Adrenal gland (tissue), 12 donors: ENCODE data around the gene MACROD2. TPM values are rescaled to one million over a fixed set of nuclear protein-coding genes. Genes with fewer than 3 reads are reported as not detected.

Source experiments
- DNase-seq, 7 donors: peaks; one replicate each; pipeline ENCODE4 v3.0.0-alpha.2; 2019 to 2020
- H3K27ac ChIP-seq, 5 donors: fragments of 200-600 bp; sonication (generic) in 4 of 5; 1 replicate in 3 of 5; 2 replicates in 2 of 5; pipeline versions ENCODE4 v1.5.1 to v1.8.0; 2016 to 2020; ENCODE audit warnings: mild to moderate bottlenecking in 1 of 5
- H3K27me3 ChIP-seq: fragments of 200-600 bp; 2 replicates; pipeline ENCODE4 v1.8.0; 2021
- H3K36me3 ChIP-seq, 2 donors: fragments of 200-600 bp; replicated peaks in 1 of 2; 1 replicate in 1 of 2; 2 replicates in 1 of 2; pipeline versions ENCODE4 v1.5.1 to v1.8.0; 2018 to 2022
- H3K4me1 ChIP-seq, 2 donors: fragments of 200-600 bp; replicated peaks in 1 of 2; 1 replicate in 1 of 2; 2 replicates in 1 of 2; pipeline versions ENCODE4 v1.5.1 to v1.8.0; 2018 to 2021
- H3K4me3 ChIP-seq, 4 donors: fragments of 200-600 bp; sonication (generic) in 3 of 4; one replicate each; pipeline ENCODE4 v1.5.1; 2016 to 2018
- H3K9me3 ChIP-seq, 3 donors: fragments of 200-600 bp; sonication (generic) in 1 of 3; replicated peaks in 1 of 3; 1 replicate in 2 of 3; 2 replicates in 1 of 3; pipeline versions ENCODE4 v1.5.1 to v1.8.0; 2016 to 2021
- POLR2A ChIP-seq, 2 donors: fragments of 450-650 bp; IDR thresholded peaks; one replicate each; pipeline ENCODE4 v1.6.1; 2017; ENCODE audit warnings: antibody characterized with exemption in 2 of 2, mild to moderate bottlenecking in 2 of 2, moderate library complexity in 1 of 2
- WGBS, 4 donors: extraction: QIAGEN DNeasy Blood & Tissue Kit in 2 of 4; methylation state at CpG; one replicate each; pipeline versions ENCODE4 v1.1.5 to v1.1.7; 2013 to 2017; 5-methylcytosine and 5-hydroxymethylcytosine counted together
- intact Hi-C, 2 donors: fragments of 100-400 bp; cut with DNase I; formaldehyde crosslinking; loops; one replicate each; pipeline versions ENCODE4 v1.14.1 to v1.15.0; 2022 to 2023
- polyA plus RNA-seq, 3 donors: library from polyadenylated mRNA; stranded (reverse); fragments of 200-250 nt in 2 of 3; fragments of 350-450 nt in 1 of 3; fragmentation: Illumina TruSeq in 1 of 3; extraction: RNeasy Lipid Tissue Mini Kit (QIAGEN cat#74804) in 1 of 3; gene quantifications; one replicate each; pipeline ENCODE4 v1.2.3, GENCODE V29; 2013 to 2014
- total RNA-seq, 9 donors: library from RNA; depleted of rRNA in 4 of 9; stranded (reverse); fragments of >200 nt in 4 of 9; fragments of 120-200 nt in 1 of 9; fragmentation: NEBNext Ultra II Directional in 1 of 9; extraction: Animal tissue kit (Norgen Biotek cat#: 25700) in 1 of 9; gene quantifications; one replicate each; pipeline versions ENCODE4 v1.1.0 to v1.2.4, GENCODE V29; 2013 to 2023
- TF ChIP-seq, protein P1 (sequence below), 6 experiments: fragments of 450-650 bp in 4 of 6; fragments of 200-600 bp in 2 of 6; sonication (generic) in 1 of 6; IDR thresholded peaks; 1 replicate in 5 of 6; 2 replicates in 1 of 6; pipeline versions ENCODE4 v1.5.1 to v1.8.0; 2016 to 2021; ENCODE audit warnings: antibody characterized with exemption in 6 of 6, mild to moderate bottlenecking in 2 of 6, moderate library complexity in 1 of 6
- donor health status: healthy with polysubstance abuse.
- donor health status: Bipolar disorder and iron deficiency.
- donor health status: DM: yes; HTN: yes; CAD: no.
- donor health status: DM: no; HTN: no; CAD: no.
- donor health status: DM: no; HTN: no; CAD: no.
- donor health status: DM: yes; HTN: yes; CAD: no.

MACROD2 gene
- total and polyA plus RNA-seq, 12 donors, result 1.1 to 21.2 (median 6.4) TPM

DNA sequence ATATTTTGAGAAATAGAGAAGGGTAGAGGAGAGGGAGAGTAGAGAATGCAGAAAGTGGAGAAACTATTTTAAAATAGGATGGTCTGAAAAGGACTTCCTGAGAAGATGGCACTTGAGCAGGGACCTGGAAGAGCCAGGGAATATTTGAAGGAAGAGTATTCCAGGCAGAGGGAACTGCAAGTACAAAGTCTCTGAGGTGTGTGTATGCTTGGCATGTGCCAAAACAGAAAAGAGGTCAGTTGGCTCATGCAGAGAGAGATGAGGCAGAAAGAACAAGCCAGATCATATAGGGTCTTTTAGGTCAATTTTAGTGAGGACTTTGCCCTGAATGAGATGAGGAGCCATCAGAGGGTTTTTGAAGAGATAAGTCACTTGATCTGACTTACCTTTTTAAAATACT lies 196.2 kb downstream of the MACROD2 start:
- Histone ChIP-seq H3K27ac (no peak overlapping the region), H3K36me3 (no peaks in the 10 kb centered on the region), H3K4me1 (no peaks in the 10 kb centered on the region), H3K9me3 (no peaks in the 10 kb centered on the region), H3K4me3 (no peak overlapping the region), H3K27me3 (no peaks in the 10 kb centered on the region)
- no peak for DNase-seq
- TF ChIP-seq POLR2A (IDR thresholded peaks at IDR 0.05), result no peak
- TF ChIP-seq, protein P1, sequence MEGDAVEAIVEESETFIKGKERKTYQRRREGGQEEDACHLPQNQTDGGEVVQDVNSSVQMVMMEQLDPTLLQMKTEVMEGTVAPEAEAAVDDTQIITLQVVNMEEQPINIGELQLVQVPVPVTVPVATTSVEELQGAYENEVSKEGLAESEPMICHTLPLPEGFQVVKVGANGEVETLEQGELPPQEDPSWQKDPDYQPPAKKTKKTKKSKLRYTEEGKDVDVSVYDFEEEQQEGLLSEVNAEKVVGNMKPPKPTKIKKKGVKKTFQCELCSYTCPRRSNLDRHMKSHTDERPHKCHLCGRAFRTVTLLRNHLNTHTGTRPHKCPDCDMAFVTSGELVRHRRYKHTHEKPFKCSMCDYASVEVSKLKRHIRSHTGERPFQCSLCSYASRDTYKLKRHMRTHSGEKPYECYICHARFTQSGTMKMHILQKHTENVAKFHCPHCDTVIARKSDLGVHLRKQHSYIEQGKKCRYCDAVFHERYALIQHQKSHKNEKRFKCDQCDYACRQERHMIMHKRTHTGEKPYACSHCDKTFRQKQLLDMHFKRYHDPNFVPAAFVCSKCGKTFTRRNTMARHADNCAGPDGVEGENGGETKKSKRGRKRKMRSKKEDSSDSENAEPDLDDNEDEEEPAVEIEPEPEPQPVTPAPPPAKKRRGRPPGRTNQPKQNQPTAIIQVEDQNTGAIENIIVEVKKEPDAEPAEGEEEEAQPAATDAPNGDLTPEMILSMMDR (IDR thresholded peaks at IDR 0.05), result no peak
- intact Hi-C loops, result no loop called here

DNA sequence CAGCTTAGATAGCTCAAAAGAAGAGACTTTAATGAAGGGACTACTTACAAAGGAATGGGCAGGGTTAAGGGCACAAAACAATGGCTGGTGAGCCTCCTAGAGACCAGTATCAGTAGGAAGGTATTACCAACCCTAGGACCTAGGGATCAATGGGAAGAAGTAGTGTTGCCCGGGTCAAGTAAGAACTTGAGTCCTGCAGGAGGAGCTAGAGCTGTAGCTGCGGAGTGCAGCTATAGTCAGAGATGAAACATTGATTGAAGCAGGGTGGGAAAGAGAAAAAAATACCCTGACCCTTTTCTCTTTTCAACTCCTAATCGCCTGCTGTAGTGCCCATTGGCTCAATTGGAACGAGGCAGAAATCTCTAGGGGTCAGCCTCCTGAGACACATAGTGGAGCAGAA lies 198.1 kb downstream of the MACROD2 start:
- no peaks in the 10 kb centered on the region for H3K36me3 ChIP-seq
- 88 to 93% (median 89%) methylated on average over 4 of the region's 4 CpGs for WGBS, 4 donors
- H3K27me3 ChIP-seq, result no peaks in the 10 kb centered on the region
- intact Hi-C loops, result no loop called here
- no peak overlapping the region for H3K4me3 ChIP-seq
- no peak for TF ChIP-seq POLR2A (IDR thresholded peaks at IDR 0.05)
- TF ChIP-seq, protein P1 (IDR thresholded peaks at IDR 0.05), result no peak
- H3K27ac ChIP-seq, result no peak overlapping the region
- H3K4me1 ChIP-seq, result no peaks in the 10 kb centered on the region
- DNase-seq, result no peak
- no peaks in the 10 kb centered on the region for H3K9me3 ChIP-seq

DNA sequence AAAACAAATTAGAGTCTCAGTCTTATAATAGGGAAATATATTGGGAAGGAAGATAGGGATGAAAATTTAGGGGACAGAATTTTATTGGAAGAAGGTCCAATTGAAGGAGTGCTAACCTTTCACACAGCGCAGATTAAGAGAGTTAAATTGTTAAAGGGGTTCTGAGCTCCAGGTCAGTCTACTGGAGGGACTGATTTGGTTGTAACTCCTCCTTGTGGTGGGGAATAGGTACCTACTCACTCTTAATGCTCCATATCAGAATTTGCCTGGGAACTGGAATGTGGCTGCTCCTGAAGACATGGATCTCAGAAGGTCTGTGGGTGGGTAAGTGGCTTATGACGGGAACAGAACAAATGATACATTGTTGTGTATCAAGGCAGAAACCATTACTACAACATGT lies 198.6 kb downstream of the MACROD2 start:
- no peak for DNase-seq
- Histone ChIP-seq H3K27me3 (no peaks in the 10 kb centered on the region), H3K4me1 (no peaks in the 10 kb centered on the region), H3K27ac (no peak overlapping the region), H3K36me3 (no peaks in the 10 kb centered on the region), H3K4me3 (no peak overlapping the region), H3K9me3 (no peaks in the 10 kb centered on the region)
- WGBS, 4 donors, result 84 to 100% (median 96%) methylated on average over 2 of the region's 2 CpGs
- TF ChIP-seq POLR2A (IDR thresholded peaks at IDR 0.05), result no peak
- TF ChIP-seq, protein P1 (IDR thresholded peaks at IDR 0.05), result no peak
- intact Hi-C loops, result no loop called here

DNA sequence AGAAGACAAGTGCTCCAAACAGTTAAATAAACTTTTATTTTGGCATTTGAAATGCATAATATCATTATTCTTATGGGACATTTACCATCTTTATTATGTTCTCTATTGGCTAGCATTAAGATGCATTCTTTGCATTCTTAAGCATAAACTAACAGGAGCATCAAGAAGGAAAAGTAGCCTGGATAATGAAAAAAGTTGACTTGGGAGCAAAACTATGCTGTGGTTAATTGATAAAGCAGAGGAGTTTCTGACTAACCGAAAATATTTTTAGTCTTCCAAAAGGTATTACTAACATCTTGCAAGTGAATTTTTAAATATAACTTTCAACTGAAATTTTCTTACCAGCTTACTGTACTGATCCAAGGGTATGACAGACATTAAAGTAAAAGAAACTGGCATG lies 201.8 kb downstream of the MACROD2 start:
- WGBS, 4 donors, result 74 to 89% (median 89%) methylated on average over 1 of the region's 1 CpG
- H3K36me3 ChIP-seq, result no peaks in the 10 kb centered on the region
- TF ChIP-seq, protein P1 (IDR thresholded peaks at IDR 0.05), result no peak
- TF ChIP-seq POLR2A (IDR thresholded peaks at IDR 0.05), result no peak
- no peaks in the 10 kb centered on the region for H3K27me3 ChIP-seq
- no peaks in the 10 kb centered on the region for H3K4me1 ChIP-seq
- H3K27ac ChIP-seq, result no peak overlapping the region
- no peak overlapping the region for H3K4me3 ChIP-seq
- intact Hi-C loops, result no loop called here
- H3K9me3 ChIP-seq, result no peaks in the 10 kb centered on the region
- no peak for DNase-seq
